Measurements from ENCODE around the gene CLRN2.

Gene CLRN2

DNA sequence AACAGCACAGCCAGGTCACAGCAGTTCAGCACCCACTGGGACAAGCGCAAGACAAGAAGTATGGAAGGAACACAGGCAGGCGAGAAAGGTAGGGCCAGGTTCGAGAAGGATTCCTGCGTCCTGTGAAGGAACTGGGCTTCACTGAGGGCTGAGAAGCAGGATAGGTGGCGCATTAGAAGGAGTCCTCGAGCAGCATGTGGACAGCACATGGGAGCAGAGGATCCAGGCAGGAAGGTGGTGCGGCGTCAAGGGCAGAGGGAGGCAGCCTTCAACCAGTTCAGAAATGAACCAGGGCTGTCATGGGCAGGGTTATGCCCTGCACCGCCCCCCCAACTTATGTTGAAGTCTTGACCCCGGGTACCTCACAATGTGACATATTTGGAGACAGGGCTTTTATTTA is 31.3 kb downstream of the CLRN2 start:
- TF ChIP-seq, protein P1, sequence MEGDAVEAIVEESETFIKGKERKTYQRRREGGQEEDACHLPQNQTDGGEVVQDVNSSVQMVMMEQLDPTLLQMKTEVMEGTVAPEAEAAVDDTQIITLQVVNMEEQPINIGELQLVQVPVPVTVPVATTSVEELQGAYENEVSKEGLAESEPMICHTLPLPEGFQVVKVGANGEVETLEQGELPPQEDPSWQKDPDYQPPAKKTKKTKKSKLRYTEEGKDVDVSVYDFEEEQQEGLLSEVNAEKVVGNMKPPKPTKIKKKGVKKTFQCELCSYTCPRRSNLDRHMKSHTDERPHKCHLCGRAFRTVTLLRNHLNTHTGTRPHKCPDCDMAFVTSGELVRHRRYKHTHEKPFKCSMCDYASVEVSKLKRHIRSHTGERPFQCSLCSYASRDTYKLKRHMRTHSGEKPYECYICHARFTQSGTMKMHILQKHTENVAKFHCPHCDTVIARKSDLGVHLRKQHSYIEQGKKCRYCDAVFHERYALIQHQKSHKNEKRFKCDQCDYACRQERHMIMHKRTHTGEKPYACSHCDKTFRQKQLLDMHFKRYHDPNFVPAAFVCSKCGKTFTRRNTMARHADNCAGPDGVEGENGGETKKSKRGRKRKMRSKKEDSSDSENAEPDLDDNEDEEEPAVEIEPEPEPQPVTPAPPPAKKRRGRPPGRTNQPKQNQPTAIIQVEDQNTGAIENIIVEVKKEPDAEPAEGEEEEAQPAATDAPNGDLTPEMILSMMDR (IDR thresholded peaks at IDR 0.05; ENCODE audit: insufficient read depth, low read length, poor library complexity, severe bottlenecking): no peak
- no peaks in the 10 kb centered on the region for H3K36me3 ChIP-seq (ENCODE audit: control insufficient read depth, insufficient read depth, low read length)
- DNase-seq (ENCODE audit: extremely low read depth, insufficient read length): no peak
- H3K27me3 ChIP-seq (replicated peaks; ENCODE audit: control insufficient read depth, insufficient read depth, low read length): no peaks in the 10 kb centered on the region
- no peak overlapping the region for H3K4me3 ChIP-seq (replicated peaks; ENCODE audit: low read depth, low read length)

- Histone ChIP-seq H3K27me3 (replicated peaks; ENCODE audit: control insufficient read depth, insufficient read depth, low read length) (no peaks in the 10 kb centered on the region), H3K36me3 (ENCODE audit: control insufficient read depth, insufficient read depth, low read length) (no peaks in the 10 kb centered on the region), H3K4me3 (replicated peaks; ENCODE audit: low read depth, low read length) (no peak overlapping the region)
- no peak for DNase-seq (ENCODE audit: extremely low read depth, insufficient read length)
- TF ChIP-seq, protein P1 (IDR thresholded peaks at IDR 0.05; ENCODE audit: insufficient read depth, low read length, poor library complexity, severe bottlenecking): no peak
Measured at GRCh38 chr4:17546678-17547077, 31.7 kb downstream of the CLRN2 start.

DNA sequence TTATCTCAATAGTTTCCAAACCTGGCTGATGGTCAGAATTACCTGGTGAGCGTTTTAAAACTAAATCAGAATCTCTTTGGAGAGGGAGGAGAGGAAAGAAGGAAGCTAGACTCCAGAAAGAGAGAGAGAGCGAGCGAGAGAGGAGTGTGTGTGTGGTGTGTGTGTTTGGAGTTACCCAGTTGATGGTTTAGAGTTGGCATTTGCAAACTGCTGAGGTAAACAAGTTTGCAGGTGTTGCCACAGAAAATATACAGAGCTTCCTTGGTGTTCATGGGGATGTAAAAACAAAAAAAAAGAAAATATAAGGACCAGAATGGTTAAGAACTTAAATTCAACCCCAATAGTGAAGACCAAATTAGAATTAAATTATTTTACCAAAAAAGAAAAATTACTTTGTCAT is 35.6 kb downstream of the CLRN2 start:
- DNase-seq (ENCODE audit: extremely low read depth, insufficient read length): no peak
- H3K4me3 ChIP-seq (replicated peaks; ENCODE audit: low read depth, low read length): no peak overlapping the region
- TF ChIP-seq, protein P1 (IDR thresholded peaks at IDR 0.05; ENCODE audit: insufficient read depth, low read length, poor library complexity, severe bottlenecking): no peak
- H3K27me3 ChIP-seq (replicated peaks; ENCODE audit: control insufficient read depth, insufficient read depth, low read length): no peaks in the 10 kb centered on the region
- no peaks in the 10 kb centered on the region for H3K36me3 ChIP-seq (ENCODE audit: control insufficient read depth, insufficient read depth, low read length)

DNA sequence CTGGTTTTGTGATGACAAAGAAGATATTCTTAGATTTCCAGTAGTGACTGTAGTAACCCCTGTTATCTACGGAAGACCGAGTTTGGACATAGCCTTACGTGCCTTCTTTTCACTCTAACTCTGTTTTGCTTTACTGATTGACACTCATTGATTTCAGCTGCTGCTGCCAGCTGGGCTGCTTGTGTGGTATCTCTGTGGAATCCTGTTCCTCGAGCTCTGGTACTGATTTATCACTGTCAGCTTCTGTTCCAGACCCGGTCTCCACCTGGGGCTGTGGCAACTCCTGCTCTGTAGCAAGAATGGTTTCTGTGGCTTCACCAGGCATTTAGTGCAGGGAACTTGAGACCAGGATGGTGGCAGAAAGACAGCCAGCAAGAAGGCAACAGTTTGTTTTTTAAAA is 37.5 kb downstream of the CLRN2 start:
- no peak for DNase-seq (ENCODE audit: extremely low read depth, insufficient read length)
- H3K36me3 ChIP-seq (ENCODE audit: control insufficient read depth, insufficient read depth, low read length): no peaks in the 10 kb centered on the region
- no peak overlapping the region for H3K4me3 ChIP-seq (replicated peaks; ENCODE audit: low read depth, low read length)
- TF ChIP-seq, protein P1 (IDR thresholded peaks at IDR 0.05; ENCODE audit: insufficient read depth, low read length, poor library complexity, severe bottlenecking): no peak
- H3K27me3 ChIP-seq (replicated peaks; ENCODE audit: control insufficient read depth, insufficient read depth, low read length): no peaks in the 10 kb centered on the region

DNA sequence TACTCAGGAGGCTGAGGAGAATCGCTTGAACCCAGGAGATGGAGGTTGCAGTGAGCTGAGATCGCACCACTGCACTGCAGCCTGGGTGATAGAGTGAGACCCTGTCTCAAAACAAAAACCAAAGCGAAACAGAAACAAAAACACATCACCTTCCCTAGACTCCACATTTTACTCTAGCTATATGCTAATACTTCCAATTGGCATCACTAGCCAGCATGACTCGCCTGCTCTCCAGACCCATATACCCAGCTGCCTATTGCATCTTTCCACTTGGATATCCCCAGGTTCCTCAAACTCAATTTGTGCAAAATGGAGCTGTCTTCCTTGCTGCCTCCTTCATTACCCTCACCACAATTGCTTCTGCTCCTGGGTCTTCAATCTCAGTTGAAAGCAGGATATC is 39.6 kb downstream of the CLRN2 start:
- Histone ChIP-seq H3K27me3 (replicated peaks; ENCODE audit: control insufficient read depth, insufficient read depth, low read length) (no peaks in the 10 kb centered on the region), H3K36me3 (ENCODE audit: control insufficient read depth, insufficient read depth, low read length) (no peaks in the 10 kb centered on the region), H3K4me3 (replicated peaks; ENCODE audit: low read depth, low read length) (no peak overlapping the region)
- TF ChIP-seq, protein P1 (IDR thresholded peaks at IDR 0.05; ENCODE audit: insufficient read depth, low read length, poor library complexity, severe bottlenecking): no peak
- DNase-seq (ENCODE audit: extremely low read depth, insufficient read length): no peak

DNA sequence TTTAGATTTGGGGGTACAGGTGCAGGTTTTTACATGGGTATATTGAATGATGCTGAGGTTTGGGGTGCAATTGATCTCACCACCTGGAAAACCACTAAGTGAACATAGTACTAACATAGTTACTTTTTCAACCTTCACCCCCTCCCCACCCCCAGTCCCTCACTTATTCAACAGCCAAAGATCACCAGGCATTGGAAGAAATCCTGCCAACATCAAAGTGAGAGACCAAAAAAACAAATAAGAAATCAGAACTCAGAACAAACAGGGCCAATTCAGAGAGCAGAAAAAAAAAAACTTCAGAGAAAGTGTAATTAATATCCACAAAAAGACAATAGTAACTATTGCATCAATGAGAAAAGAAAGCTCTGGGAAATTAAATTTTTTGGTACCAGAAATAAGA is 41.5 kb downstream of the CLRN2 start:
- Histone ChIP-seq H3K36me3 (ENCODE audit: control insufficient read depth, insufficient read depth, low read length) (no peaks in the 10 kb centered on the region), H3K4me3 (replicated peaks; ENCODE audit: low read depth, low read length) (no peak overlapping the region), H3K27me3 (replicated peaks; ENCODE audit: control insufficient read depth, insufficient read depth, low read length) (no peaks in the 10 kb centered on the region)
- TF ChIP-seq, protein P1 (IDR thresholded peaks at IDR 0.05; ENCODE audit: insufficient read depth, low read length, poor library complexity, severe bottlenecking): no peak
- no peak for DNase-seq (ENCODE audit: extremely low read depth, insufficient read length)

Data from GM06990 (cell line).